Neuronal stem cell (in vitro differentiated cells): ENCODE results near the gene APP.

Experiments
- DNase-seq: peaks from one replicate; pipeline ENCODE4 v3.0.0-alpha.2; 2013; ENCODE audit warnings: low spot score
- H2AFZ ChIP-seq: one replicate; pipeline ENCODE4 v1.6.1; 2013; ENCODE audit warnings: mild to moderate bottlenecking, low read length, inconsistent platforms
- H2AK5ac ChIP-seq: 2 replicates; pipeline ENCODE4 v1.6.1; 2013; ENCODE audit warnings: low read depth, mild to moderate bottlenecking, inconsistent platforms, low read length, moderate library complexity, mixed read lengths
- H2BK120ac ChIP-seq: 2 replicates; pipeline ENCODE4 v1.6.1; 2013; ENCODE audit warnings: low read depth, mild to moderate bottlenecking, inconsistent platforms, low read length, moderate library complexity, mixed read lengths
- H2BK12ac ChIP-seq: one replicate; pipeline ENCODE4 v1.6.1; 2013; ENCODE audit warnings: low read length, inconsistent platforms
- H2BK15ac ChIP-seq: 2 replicates; pipeline ENCODE4 v1.6.1; 2013; ENCODE audit warnings: mild to moderate bottlenecking, low read length, inconsistent platforms, mixed read lengths
- H2BK5ac ChIP-seq: one replicate; pipeline ENCODE4 v1.6.1; 2013; ENCODE audit warnings: inconsistent platforms, mild to moderate bottlenecking, low read length, moderate library complexity
- H3K14ac ChIP-seq: one replicate; pipeline ENCODE4 v1.6.1; 2013; ENCODE audit warnings: low read length, inconsistent platforms
- H3K18ac ChIP-seq: 2 replicates; pipeline ENCODE4 v1.6.1; 2013; ENCODE audit warnings: low read length, inconsistent platforms
- H3K23ac ChIP-seq: 2 replicates; pipeline ENCODE4 v1.6.1; 2013; ENCODE audit warnings: low read depth, mild to moderate bottlenecking, mixed read lengths, low read length, inconsistent platforms; ENCODE audit not compliant: poor library complexity
- H3K27ac ChIP-seq: replicated peaks from 3 replicates; pipeline ENCODE4 v1.5.1; 2013; ENCODE audit warnings: low read length, inconsistent platforms
- H3K27me3 ChIP-seq, 3 experiments: 2 replicates each; pipeline ENCODE4 v1.6.1; 2013; ENCODE audit warnings: low read length in 3 of 3, mild to moderate bottlenecking in 2 of 3, inconsistent platforms in 1 of 3, low read depth in 1 of 3, mixed read lengths in 1 of 3, moderate library complexity in 1 of 3; ENCODE audit not compliant: control insufficient read depth in 3 of 3, insufficient read depth in 3 of 3
- H3K36me3 ChIP-seq, 2 donors: replicated peaks in 1 of 2; 2 replicates each; pipeline ENCODE4 v1.6.1; 2013; ENCODE audit warnings: low read length in 2 of 2; ENCODE audit not compliant: control insufficient read depth in 2 of 2, insufficient read depth in 2 of 2
- H3K4ac ChIP-seq: 2 replicates; pipeline ENCODE4 v1.6.1; 2013; ENCODE audit warnings: inconsistent platforms, mild to moderate bottlenecking, low read length, moderate library complexity
- H3K4me1 ChIP-seq, 2 donors: 1 replicate in 1 of 2; 2 replicates in 1 of 2; pipeline ENCODE4 v1.6.1; 2013; ENCODE audit warnings: low read length in 2 of 2, low read depth in 1 of 2; ENCODE audit not compliant: control insufficient read depth in 2 of 2, insufficient read depth in 1 of 2
- H3K4me2 ChIP-seq: one replicate; pipeline ENCODE4 v1.6.1; 2013; ENCODE audit warnings: mild to moderate bottlenecking, low read length, inconsistent platforms; ENCODE audit not compliant: insufficient read depth, poor library complexity, severe bottlenecking
- H3K4me3 ChIP-seq, 2 donors: 2 replicates each; pipeline ENCODE4 v1.5.1; 2013; ENCODE audit warnings: low read length in 2 of 2, mild to moderate bottlenecking in 2 of 2, inconsistent platforms in 1 of 2, moderate library complexity in 1 of 2
- H3K79me1 ChIP-seq: one replicate; pipeline ENCODE4 v1.6.1; 2013; ENCODE audit warnings: low read depth, mild to moderate bottlenecking, inconsistent platforms, low read length, moderate library complexity
- H3K9ac ChIP-seq: one replicate; pipeline ENCODE4 v1.6.1; 2013; ENCODE audit warnings: mild to moderate bottlenecking, low read depth, low read length, inconsistent platforms; ENCODE audit not compliant: poor library complexity
- H3K9me3 ChIP-seq, 2 donors: replicated peaks in 1 of 2; 2 replicates each; pipeline versions ENCODE3 to v1.6.1; 2013; ENCODE audit warnings: low read length in 2 of 2, mild to moderate bottlenecking in 2 of 2, inconsistent platforms in 1 of 2, low read depth in 1 of 2, mixed read lengths in 1 of 2, moderate library complexity in 1 of 2; ENCODE audit not compliant: control insufficient read depth in 2 of 2, insufficient read depth in 1 of 2
- H4K8ac ChIP-seq: one replicate; pipeline ENCODE4 v1.6.1; 2013; ENCODE audit warnings: low read depth, mild to moderate bottlenecking, inconsistent platforms, low read length, moderate library complexity
- H4K91ac ChIP-seq: one replicate; pipeline ENCODE4 v1.6.1; 2013; ENCODE audit warnings: low read length, low read depth, mild to moderate bottlenecking, inconsistent platforms; ENCODE audit not compliant: poor library complexity
- WGBS, 2 donors: extraction: QIAGEN DNeasy Blood & Tissue Kit; methylation state at CpG; one replicate each; pipeline ENCODE4 v1.1.7; 2013; ENCODE audit warnings: missing lambda C conversion rate in 2 of 2, mixed read lengths in 1 of 2; ENCODE audit not compliant: insufficient read length in 2 of 2, insufficient replicate concordance in 1 of 2; ENCODE audit errors: extremely low coverage in 2 of 2; 5-methylcytosine and 5-hydroxymethylcytosine counted together

The APP gene

DNA sequence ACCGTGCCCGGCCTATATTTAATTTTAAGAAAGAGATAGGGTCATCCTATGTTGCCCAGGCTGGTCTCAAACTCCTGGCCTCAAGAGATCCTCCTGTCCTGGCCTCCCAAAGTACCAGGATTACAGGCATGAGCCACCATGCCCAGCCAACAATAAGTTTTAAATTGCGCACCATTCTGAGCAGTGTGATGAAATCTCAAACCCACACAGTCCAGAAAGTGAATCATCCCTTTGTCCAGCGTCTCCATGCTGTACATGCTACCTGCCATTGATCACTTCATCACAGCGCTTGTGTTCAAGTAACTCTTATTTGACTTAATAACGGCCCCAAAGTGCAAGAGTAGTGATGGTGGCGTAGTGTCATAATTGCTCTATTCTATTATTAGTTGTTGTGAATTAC is 75.4 kb downstream of the APP start:
- no peak overlapping the region for H2BK120ac ChIP-seq
- H2BK5ac ChIP-seq: no peak overlapping the region
- H2AK5ac ChIP-seq: no peak overlapping the region
- DNase-seq: no peak
- no peak overlapping the region for H4K91ac ChIP-seq
- H4K8ac ChIP-seq: no peak overlapping the region
- peaks cover 3 to 7% of the 10 kb centered on the region in 2 donors for H3K4me1 ChIP-seq
- H2AFZ ChIP-seq: no peak overlapping the region
- H3K4me3 ChIP-seq: no peak overlapping the region
- H3K14ac ChIP-seq: no peak overlapping the region
- no peak overlapping the region for H2BK12ac ChIP-seq
- no peak overlapping the region for H3K4ac ChIP-seq
- no peak overlapping the region for H3K18ac ChIP-seq
- no peak overlapping the region for H3K27ac ChIP-seq
- H3K36me3 ChIP-seq: peaks cover 0 to 6% of the 10 kb centered on the region in 2 donors
- H3K4me2 ChIP-seq: no peak overlapping the region
- WGBS, 2 donors: no CpG with 5 or more reads among the region's 7 CpGs
- H3K23ac ChIP-seq: no peak overlapping the region
- no peaks in the 10 kb centered on the region for H3K27me3 ChIP-seq
- H2BK15ac ChIP-seq: no peak overlapping the region
- no peaks in the 10 kb centered on the region for H3K79me1 ChIP-seq
- no peaks in the 10 kb centered on the region for H3K9me3 ChIP-seq
- no peak overlapping the region for H3K9ac ChIP-seq

- no peak overlapping the region for H4K91ac ChIP-seq
- no peak overlapping the region for H3K4me2 ChIP-seq
- DNase-seq: no peak
- peaks cover 2 to 7% of the 10 kb centered on the region in 2 donors for H3K4me1 ChIP-seq
- H2BK15ac ChIP-seq: no peak overlapping the region
- H3K18ac ChIP-seq: no peak overlapping the region
- H3K14ac ChIP-seq: no peak overlapping the region
- no peak overlapping the region for H3K4me3 ChIP-seq
- H3K4ac ChIP-seq: no peak overlapping the region
- H2BK12ac ChIP-seq: no peak overlapping the region
- peaks cover 5% of the 10 kb centered on the region for H3K79me1 ChIP-seq
- H3K23ac ChIP-seq: no peak overlapping the region
- H3K27ac ChIP-seq: no peak overlapping the region
- no peak overlapping the region for H2BK5ac ChIP-seq
- no peaks in the 10 kb centered on the region for H3K9me3 ChIP-seq
- no CpG with 5 or more reads among the region's 3 CpGs for WGBS, 2 donors
- H2AK5ac ChIP-seq: no peak overlapping the region
- no peaks in the 10 kb centered on the region for H3K27me3 ChIP-seq
- H3K9ac ChIP-seq: no peak overlapping the region
- no peak overlapping the region for H2AFZ ChIP-seq
- H4K8ac ChIP-seq: no peak overlapping the region
- H3K36me3 ChIP-seq: peaks cover 5 to 27% of the 10 kb centered on the region in 2 donors
- H2BK120ac ChIP-seq: no peak overlapping the region
These were observed 77.4 kb downstream of the APP start for GRCh38 chr21:26093122-26093521.

- Histone ChIP-seq H3K4me2 (no peak overlapping the region), H3K27me3 (no peaks in the 10 kb centered on the region), H2BK15ac (no peak overlapping the region), H3K9ac (no peak overlapping the region), H3K36me3 (peaks cover 5 to 41% of the 10 kb centered on the region in 2 donors), H4K8ac (no peak overlapping the region), H3K27ac (no peak overlapping the region), H3K23ac (no peak overlapping the region), H3K79me1 (peaks cover 5% of the 10 kb centered on the region), H3K4me1 (peaks cover 0 to 7% of the 10 kb centered on the region in 2 donors), H2BK12ac (no peak overlapping the region), H3K9me3 (no peaks in the 10 kb centered on the region), H2BK120ac (no peak overlapping the region), H3K14ac (no peak overlapping the region), H2AK5ac (no peak overlapping the region), H3K4ac (no peak overlapping the region), H3K18ac (no peak overlapping the region), H3K4me3 (no peak overlapping the region), H2BK5ac (no peak overlapping the region), H2AFZ (no peak overlapping the region), H4K91ac (no peak overlapping the region)
- DNase-seq: no peak
- WGBS, 2 donors: no CpG with 5 or more reads among the region's 5 CpGs
These were observed 79.0 kb downstream of the APP start for GRCh38 chr21:26091480-26092018.

DNA sequence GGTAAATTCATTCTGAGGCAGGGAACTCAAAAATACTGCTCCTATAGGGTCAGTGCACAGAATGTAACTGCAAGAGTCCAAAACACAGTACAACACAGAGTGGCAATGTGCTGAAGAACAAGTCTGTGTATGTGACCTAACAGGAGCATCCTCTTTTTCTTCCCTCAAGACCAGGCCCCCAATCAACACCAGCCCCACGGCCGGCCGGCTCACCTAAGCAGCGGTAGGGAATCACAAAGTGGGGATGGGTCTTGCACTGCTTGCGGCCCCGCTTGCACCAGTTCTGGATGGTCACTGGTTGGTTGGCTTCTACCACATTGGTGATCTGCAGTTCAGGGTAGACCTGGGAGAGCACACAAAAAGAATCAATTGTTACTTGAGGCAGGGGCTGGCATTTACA is 80.8 kb downstream of the APP start:
- Histone ChIP-seq H3K4me1 (peaks cover 0 to 7% of the 10 kb centered on the region in 2 donors), H4K8ac (no peak overlapping the region), H3K36me3 (peaks cover 5 to 39% of the 10 kb centered on the region in 2 donors), H2AK5ac (no peak overlapping the region), H3K4ac (no peak overlapping the region), H2BK12ac (no peak overlapping the region), H3K4me3 (no peak overlapping the region), H3K27me3 (no peaks in the 10 kb centered on the region), H4K91ac (no peak overlapping the region), H3K14ac (no peak overlapping the region), H2BK120ac (no peak overlapping the region), H3K4me2 (no peak overlapping the region), H2BK5ac (no peak overlapping the region), H3K79me1 (peaks cover 5% of the 10 kb centered on the region), H2AFZ (no peak overlapping the region), H2BK15ac (no peak overlapping the region), H3K9me3 (no peaks in the 10 kb centered on the region), H3K9ac (no peak overlapping the region), H3K23ac (peak overlapping the region; percentile 52), H3K18ac (peak overlapping the region; percentile 82), H3K27ac (no peak overlapping the region)
- no peak for DNase-seq
- WGBS, 2 donors: no CpG with 5 or more reads among the region's 6 CpGs
